Hepatocyte (in vitro differentiated cells): ENCODE results near the gene C1orf52.

Experiments used
- EZH2 ChIP-seq: fragments of 200-600 bp; sonication (generic); IDR thresholded peaks from 2 replicates; pipeline ENCODE4 v1.6.1; 2016; ENCODE audit warnings: antibody characterized with exemption, mild to moderate bottlenecking, borderline replicate concordance
- EZH2phosphoT487 ChIP-seq: fragments of 200-600 bp; sonication (generic); IDR thresholded peaks from one replicate; pipeline ENCODE4 v1.6.1; 2018; ENCODE audit warnings: antibody characterized with exemption, mild to moderate bottlenecking, low read depth, moderate library complexity; ENCODE audit not compliant: unreplicated experiment, severe bottlenecking
- TF ChIP-seq, protein P1 (sequence below): fragments of 200-600 bp; sonication (generic); IDR thresholded peaks from 2 replicates; pipeline ENCODE4 v1.5.1; 2016; ENCODE audit warnings: antibody characterized with exemption, mild to moderate bottlenecking; ENCODE audit not compliant: poor library complexity

DNA sequence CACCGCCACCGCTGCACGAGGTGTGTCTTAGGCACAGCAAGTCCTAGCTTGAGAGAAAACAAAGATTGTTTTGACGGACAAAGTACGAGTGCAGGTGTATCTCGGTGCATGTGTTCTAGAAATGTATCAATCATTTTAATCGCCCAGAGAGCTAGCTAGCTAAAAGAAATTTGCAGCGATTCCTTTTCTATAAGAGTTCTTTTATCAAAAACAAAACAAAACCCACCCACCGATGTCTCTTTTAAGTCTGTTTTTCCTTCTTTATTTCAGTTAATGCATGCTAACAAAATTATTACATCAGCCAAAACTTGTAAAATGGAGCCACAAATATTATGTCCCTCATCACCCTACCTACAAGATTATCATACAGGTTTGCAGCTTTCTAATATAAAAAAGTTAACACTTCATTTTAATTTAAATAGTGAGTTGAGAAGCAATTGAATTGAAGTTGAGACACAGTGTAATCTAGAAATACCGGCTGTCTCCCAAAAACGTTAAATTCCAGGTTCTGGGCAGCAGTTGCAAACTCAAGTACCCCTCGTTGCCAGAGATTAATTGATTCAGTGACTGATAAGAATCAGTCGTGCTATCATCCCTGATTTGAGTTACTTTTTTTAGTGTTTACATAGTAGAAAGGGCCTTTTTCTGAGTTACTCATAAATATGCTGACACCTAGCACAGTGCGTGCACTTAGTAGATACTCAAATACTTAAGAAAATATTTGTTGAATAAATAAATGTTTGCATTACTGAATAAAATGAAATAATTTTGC lies 57.2 kb downstream of the C1orf52 start:
- TF ChIP-seq, protein P1, sequence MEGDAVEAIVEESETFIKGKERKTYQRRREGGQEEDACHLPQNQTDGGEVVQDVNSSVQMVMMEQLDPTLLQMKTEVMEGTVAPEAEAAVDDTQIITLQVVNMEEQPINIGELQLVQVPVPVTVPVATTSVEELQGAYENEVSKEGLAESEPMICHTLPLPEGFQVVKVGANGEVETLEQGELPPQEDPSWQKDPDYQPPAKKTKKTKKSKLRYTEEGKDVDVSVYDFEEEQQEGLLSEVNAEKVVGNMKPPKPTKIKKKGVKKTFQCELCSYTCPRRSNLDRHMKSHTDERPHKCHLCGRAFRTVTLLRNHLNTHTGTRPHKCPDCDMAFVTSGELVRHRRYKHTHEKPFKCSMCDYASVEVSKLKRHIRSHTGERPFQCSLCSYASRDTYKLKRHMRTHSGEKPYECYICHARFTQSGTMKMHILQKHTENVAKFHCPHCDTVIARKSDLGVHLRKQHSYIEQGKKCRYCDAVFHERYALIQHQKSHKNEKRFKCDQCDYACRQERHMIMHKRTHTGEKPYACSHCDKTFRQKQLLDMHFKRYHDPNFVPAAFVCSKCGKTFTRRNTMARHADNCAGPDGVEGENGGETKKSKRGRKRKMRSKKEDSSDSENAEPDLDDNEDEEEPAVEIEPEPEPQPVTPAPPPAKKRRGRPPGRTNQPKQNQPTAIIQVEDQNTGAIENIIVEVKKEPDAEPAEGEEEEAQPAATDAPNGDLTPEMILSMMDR, result no peak
- no peak for TF ChIP-seq EZH2phosphoT487
- TF ChIP-seq EZH2, result no peak
